HG03469 (cell line): Measurements from ENCODE around the gene WASHC2A.
"Not testable (repeated sequence)": the region's sequence is repeated elsewhere in the genome, so short reads cannot be mapped to it uniquely, and the experiment has no call there.

Source experiments
- ATAC-seq: cut with Tn5 transposase; IDR thresholded peaks from one replicate; pipeline ENCODE4 v1.9.1; 2021; ENCODE audit warnings: mild to moderate bottlenecking, moderate library complexity, moderate number of reproducible peaks; ENCODE audit not compliant: unreplicated experiment

Gene WASHC2A

GRCh38 chr10:50063100-50063499, 4.7 kb upstream of the WASHC2A start:
- ATAC-seq = no peak

GRCh38 chr10:50068352-50068659, 552 bp downstream of the WASHC2A start:
- not testable (repeated sequence) for ATAC-seq

- not testable (repeated sequence) for ATAC-seq
These were observed 7.4 kb downstream of the WASHC2A start for GRCh38 chr10:50075139-50075538.

- ATAC-seq = not testable (repeated sequence)
These were observed 7.8 kb downstream of the WASHC2A start for GRCh38 chr10:50075544-50075943.

GRCh38 chr10:50091304-50091703, 23.6 kb downstream of the WASHC2A start:
- not testable (repeated sequence) for ATAC-seq

GRCh38 chr10:50092928-50093327, 25.2 kb downstream of the WASHC2A start:
- not testable (repeated sequence) for ATAC-seq

- not testable (repeated sequence) for ATAC-seq
These were observed 26.9 kb downstream of the WASHC2A start for GRCh38 chr10:50094630-50095029.

- not testable (repeated sequence) for ATAC-seq
These were observed 27.6 kb downstream of the WASHC2A start for GRCh38 chr10:50095402-50095801.

GRCh38 chr10:50096722-50097121, 29.0 kb downstream of the WASHC2A start:
- ATAC-seq = not testable (repeated sequence)

- not testable (repeated sequence) for ATAC-seq
These were observed 30.9 kb downstream of the WASHC2A start for GRCh38 chr10:50098645-50099044.

- ATAC-seq = not testable (repeated sequence)
These were observed 33.4 kb downstream of the WASHC2A start for GRCh38 chr10:50101139-50101582.

- not testable (repeated sequence) for ATAC-seq
These were observed 34.0 kb downstream of the WASHC2A start for GRCh38 chr10:50101747-50102146.

GRCh38 chr10:50102267-50102666, 34.5 kb downstream of the WASHC2A start:
- ATAC-seq = not testable (repeated sequence)

GRCh38 chr10:50108999-50109698, 41.4 kb downstream of the WASHC2A start:
- not testable (repeated sequence) for ATAC-seq

GRCh38 chr10:50112419-50113112, 44.8 kb downstream of the WASHC2A start:
- not testable (repeated sequence) for ATAC-seq

- ATAC-seq = not testable (repeated sequence)
These were observed 59.0 kb downstream of the WASHC2A start for GRCh38 chr10:50126765-50127164.

GRCh38 chr10:50127770-50128292, 60.1 kb downstream of the WASHC2A start:
- not testable (repeated sequence) for ATAC-seq

- ATAC-seq = not testable (repeated sequence)
These were observed 63.7 kb downstream of the WASHC2A start for GRCh38 chr10:50131245-50131965.

- ATAC-seq = not testable (repeated sequence)
These were observed 64.6 kb downstream of the WASHC2A start for GRCh38 chr10:50132322-50132721.

- ATAC-seq = not testable (repeated sequence)
These were observed 65.1 kb downstream of the WASHC2A start for GRCh38 chr10:50132841-50133240.

GRCh38 chr10:50143512-50144174, 75.9 kb downstream of the WASHC2A start:
- not testable (repeated sequence) for ATAC-seq
